Right renal cortex interstitium (tissue), 3 donors: ENCODE measurements around the gene STAU1. TPM values are rescaled to one million over a fixed set of nuclear protein-coding genes. Genes with fewer than 3 reads are reported as not detected.
A peak's percentile ranks its signal among the peaks of the same experiment; 100 is the strongest.
"Not testable (repeated sequence)": the region's sequence is repeated elsewhere in the genome, so short reads cannot be mapped to it uniquely, and the experiment has no call there.

ENCODE experiments used
- DNase-seq, 3 donors: peaks; one replicate each; pipeline ENCODE4 v3.0.0-alpha.2; 2013; ENCODE audit warnings: low read depth in 3 of 3, low spot score in 2 of 3
- polyA plus RNA-seq, 3 donors: library from polyadenylated mRNA; unstranded; fragments of 120-200 nt; gene quantifications; one replicate each; pipeline ENCODE4 v1.2.1, GENCODE V29; 2013; ENCODE audit not compliant: insufficient read length in 3 of 3

The STAU1 gene, protein sequence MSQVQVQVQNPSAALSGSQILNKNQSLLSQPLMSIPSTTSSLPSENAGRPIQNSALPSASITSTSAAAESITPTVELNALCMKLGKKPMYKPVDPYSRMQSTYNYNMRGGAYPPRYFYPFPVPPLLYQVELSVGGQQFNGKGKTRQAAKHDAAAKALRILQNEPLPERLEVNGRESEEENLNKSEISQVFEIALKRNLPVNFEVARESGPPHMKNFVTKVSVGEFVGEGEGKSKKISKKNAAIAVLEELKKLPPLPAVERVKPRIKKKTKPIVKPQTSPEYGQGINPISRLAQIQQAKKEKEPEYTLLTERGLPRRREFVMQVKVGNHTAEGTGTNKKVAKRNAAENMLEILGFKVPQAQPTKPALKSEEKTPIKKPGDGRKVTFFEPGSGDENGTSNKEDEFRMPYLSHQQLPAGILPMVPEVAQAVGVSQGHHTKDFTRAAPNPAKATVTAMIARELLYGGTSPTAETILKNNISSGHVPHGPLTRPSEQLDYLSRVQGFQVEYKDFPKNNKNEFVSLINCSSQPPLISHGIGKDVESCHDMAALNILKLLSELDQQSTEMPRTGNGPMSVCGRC
- polyA plus RNA-seq = 100 to 1,000 TPM; 112 to 127 (median 125) TPM

DNA sequence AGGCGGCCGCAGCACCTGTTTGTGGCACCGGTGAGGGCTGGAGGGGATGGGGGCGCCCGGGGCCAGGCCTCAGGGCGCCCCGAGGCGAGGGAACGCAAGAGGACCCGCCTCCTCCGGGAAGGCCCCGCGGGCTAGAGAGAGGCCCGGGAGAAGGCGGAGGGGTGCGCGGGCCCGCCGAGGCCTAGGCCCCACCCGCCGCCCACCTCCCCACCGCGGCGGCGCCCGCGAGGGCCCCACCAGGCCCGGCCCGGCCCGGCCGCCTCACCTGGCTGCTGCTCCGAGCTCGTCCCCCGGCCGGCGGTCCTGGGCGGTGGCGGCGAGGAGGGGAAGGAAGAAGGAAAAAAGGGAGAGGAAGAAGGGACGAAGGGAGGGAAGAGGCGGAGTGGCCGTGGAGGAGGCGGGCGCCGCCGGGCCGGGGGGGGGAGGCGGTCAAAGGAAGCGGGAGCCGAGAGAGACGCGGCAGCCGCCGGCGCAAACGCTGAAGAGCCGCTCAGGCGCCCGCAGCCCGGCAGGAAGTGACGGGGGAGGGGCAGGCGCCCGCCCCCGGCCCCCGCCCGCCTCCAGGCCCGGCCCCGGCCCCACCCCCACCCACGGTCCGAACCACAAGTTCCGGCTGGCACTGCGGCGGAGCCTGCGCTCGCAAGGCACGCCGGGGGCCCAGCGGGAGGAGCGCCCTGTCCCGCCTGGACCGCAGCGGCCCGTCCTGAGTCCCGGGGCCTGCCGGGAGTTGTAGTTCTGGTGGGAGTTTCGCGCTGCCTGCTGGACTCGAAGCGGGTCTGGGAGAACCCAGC is at the start of gene STAU1:
STAU1 (minus strand) TSS at position 484 of the 791 bp plus-strand sequence. CDS start 22,133 bp downstream, outside the sequence.
- DNase-seq = peak; percentile 76 to 87 (median 87)

GRCh38 chr20:49237531-49237930 is 49.4 kb upstream of the STAU1 start:
- no peak for DNase-seq

- DNase-seq = no peak
Observed at GRCh38 chr20:49236301-49236700, 48.2 kb upstream of the STAU1 start.

DNA sequence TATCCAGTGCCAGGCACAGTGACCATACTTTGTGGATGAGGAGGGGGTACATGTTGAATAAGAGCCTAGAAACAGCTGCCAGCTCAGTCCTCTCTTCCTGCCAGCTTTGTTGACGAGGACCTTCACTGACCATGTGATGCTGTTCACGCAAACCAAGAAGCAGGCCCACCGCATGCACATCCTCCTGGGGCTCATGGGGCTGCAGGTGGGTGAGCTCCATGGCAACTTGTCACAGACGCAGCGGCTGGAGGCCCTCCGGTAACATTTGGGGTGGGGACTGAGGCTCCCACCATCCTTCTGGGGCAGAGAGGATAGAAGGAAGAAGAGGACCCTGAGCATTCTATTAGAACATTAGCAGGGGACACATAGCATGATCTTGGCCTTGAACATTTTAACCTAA is 46.7 kb upstream of the STAU1 start:
- DNase-seq = no peak

DNA sequence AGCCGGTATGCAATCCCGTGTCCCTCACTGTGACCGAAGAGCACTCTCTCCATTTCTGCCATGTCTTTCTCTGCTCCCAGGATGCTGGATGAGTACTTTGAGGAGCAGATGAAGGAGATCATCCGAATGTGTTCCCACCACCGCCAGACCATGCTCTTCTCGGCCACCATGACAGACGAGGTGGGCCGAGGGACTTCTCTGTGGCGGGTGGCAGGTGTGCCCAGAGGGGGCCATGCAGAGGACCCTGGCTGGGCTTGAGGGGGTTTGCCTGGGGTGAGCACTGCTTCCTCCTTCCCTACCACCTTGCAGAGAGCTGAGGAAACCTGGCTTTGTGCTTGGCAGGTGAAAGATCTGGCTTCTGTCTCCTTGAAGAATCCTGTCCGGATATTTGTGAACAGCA is 45.1 kb upstream of the STAU1 start:
- DNase-seq = no peak

GRCh38 chr20:49231471-49231870 is 43.3 kb upstream of the STAU1 start:
- DNase-seq = no peak

DNA sequence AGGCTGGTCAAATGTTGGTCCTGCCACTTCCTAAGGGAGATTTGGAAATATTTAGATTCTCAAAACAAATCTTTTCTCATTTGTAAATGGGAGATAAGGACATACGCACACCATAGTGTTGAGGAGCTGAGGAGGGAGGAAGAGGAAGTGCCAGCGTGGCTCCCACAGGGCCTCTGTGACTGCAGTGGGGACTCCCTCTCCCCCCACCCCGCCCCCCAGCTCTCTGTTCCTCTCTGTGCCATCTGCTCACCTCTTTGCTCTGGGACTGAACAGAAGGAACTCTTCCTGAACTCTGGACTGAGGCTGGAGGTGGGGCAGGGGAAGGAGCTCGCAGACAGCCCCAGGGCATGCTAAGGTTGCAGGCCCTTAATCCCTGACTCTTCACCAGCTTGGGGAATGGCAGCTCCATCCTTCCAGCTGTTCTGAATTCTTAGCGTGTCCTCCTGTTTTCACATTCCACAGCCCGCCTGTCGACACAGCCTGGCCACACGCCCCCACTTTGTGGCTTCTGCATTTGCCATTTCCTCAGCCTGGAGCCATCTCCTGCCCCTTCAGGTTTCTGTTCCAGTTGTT is 42.5 kb upstream of the STAU1 start:
- no peak for DNase-seq

GRCh38 chr20:49230021-49230420 is 41.9 kb upstream of the STAU1 start:
- DNase-seq = no peak

- DNase-seq = no peak
Observed at GRCh38 chr20:49229381-49229780, 41.2 kb upstream of the STAU1 start.

- no peak for DNase-seq
Observed at GRCh38 chr20:49228676-49229075, 40.5 kb upstream of the STAU1 start.

- no peak for DNase-seq
Observed at GRCh38 chr20:49225896-49226295, 37.8 kb upstream of the STAU1 start.

DNA sequence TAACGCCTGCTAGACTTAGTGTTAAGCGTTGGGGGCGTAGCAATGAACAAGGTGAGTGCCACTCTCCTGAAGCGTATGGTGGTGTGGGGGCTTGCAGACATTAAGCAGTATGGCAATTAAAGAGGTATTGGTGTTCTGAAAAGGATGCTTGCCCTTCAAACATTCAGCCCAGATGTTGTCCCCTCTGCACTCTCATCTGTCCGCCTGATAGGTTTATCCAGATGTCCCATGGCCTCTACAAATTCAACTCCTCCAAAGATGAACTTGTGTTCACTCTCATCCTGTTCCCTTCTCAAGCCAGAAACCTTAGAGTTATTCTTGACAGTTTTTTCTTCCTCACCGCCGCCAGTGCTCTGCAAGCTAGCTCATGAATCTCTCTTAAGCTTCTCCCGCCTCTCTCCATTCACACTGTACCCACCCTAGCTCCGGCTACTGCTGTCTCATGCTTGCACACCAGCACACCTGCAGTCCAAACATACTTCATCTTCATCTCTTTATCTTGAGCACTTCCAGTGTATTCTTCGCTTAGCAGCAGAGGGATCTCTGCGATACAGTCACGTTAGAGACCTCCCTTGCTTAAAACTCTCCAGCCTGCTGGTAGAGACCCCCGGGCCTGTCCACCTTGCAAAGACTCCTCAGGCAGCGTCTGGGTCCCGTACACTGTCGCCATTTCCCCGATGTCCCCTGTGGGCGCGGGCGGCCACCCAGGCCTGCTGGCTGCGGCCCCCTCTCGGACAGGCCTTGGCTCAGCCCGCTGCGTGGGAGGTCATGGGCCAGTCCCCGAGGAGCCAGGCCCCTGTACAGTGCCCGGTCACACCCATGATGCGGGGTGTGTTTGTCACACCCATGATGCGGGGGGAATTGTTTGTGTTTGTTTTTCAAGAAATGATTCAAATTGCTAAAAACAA is 32.0 kb upstream of the STAU1 start:
- DNase-seq = no peak

DNA sequence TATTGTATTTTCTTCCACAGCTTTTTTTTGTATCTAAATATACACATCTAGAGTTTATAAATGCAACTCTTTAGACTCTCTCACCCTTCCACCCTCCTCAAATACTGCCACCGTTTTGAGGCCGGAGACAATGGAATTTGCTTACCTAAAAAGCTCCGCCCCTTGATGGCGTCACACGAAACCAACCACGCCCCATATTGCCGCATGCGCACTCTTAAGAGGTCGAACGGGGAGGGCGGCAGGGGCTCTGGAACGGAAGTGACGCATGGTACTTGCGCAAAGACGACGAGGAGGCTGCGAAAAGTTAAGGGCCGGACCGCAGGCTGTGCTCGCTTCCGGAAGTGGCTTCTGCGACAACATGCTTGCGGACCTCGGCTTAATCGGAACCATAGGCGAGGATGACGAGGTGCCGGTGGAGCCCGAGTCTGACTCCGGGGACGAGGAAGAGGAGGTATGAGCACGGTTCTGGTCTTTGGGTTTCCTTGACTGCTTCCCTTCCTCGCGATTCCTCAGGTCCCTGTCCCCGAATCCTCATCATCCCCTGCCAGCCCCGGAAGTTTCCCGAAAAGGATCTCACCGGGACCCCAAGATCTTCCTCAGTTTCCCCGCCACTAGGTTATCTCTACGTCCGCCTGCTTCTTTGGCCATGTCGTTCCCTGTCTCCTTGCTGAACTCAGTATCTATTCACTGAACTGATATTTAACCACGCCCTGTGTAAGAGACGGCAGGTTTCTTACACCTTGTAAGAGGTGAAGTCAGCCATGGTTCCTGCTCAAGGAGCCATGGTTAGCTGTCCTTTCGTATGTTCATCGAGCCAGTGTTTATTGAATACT is 31.2 kb upstream of the STAU1 start, which contains the start of gene DDX27:
DDX27 (plus strand) TSS at position 326 of the 833 bp plus-strand sequence; CDS start at position 359, 33 bp downstream.
- peak; percentile 97 to 99 (median 99) for DNase-seq

DNA sequence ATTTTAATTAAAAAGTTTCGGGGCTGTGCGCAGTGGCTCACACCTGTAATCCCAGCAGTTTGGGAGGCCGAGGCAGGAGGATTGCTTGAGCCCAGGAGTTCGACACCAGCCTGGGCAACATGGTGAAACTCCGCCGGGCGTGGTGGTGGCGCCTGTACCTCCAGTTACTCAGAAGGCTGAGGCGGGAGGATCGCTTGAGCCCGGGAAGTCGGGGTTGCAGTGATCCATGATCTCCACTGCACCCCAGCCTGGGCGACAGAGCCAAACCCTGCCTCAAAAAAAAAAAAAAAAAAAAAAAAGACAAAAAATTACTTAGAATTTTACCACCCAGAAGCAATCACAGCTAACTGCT is 30.6 kb upstream of the STAU1 start:
- DNase-seq = not testable (repeated sequence)

GRCh38 chr20:49216991-49217578 is 29.0 kb upstream of the STAU1 start:
- DNase-seq = peak; percentile 87 to 91 (median 90)

- DNase-seq = no peak
Observed at GRCh38 chr20:49215232-49215631, 27.1 kb upstream of the STAU1 start.

DNA sequence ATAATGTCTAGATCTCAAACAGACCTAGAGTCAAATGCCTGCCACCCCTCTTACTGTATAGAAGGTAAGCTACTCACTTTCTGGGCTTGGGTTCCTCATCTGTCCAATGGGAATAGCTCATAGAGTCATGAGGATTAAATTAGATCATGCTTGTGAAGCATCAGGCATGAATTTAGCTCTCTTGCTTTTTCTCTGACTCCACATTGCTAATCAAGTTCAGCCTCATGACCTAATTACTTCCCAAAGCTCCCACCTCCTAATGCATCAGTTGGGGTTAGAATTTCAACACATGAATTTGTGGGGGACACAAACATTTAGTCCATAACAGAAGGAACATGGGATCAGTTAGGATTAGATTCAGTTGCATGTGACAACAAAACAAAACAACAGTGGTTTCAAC is 26.4 kb upstream of the STAU1 start:
- DNase-seq = no peak

DNA sequence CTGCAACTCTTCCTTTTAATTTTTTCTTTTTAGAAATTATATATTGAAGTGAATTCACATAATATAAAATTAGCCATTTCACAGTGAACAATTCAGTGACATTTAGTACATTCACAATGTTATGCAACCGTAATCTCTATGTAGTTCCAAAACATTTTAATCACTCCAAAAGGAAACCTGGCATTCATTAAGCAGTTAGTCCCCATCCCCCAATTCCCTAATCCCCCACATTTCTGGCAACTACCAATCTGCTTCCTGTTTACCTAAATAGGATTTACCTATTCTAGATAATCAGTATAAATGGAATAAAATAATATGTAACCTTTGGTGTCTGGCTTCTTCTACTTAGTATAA is 22.6 kb upstream of the STAU1 start:
- no peak for DNase-seq
